NCI-H187 (cell line): ENCODE data around the gene HOXC4.
"Not testable (repeated sequence)": the region's sequence is repeated elsewhere in the genome, so short reads cannot be mapped to it uniquely, and the experiment has no call there.

Experiments used
- DNase-seq, 2 experiments: peaks; one replicate each; lab custom pipeline; 2025; lab: John Stamatoyannopoulos, UW

Gene HOXC4

GRCh38 chr12:54058128-54058768 lies 4.6 kb downstream of the HOXC4 start:
- DNase-seq, result no peak

- no peak for DNase-seq
Measured at GRCh38 chr12:54059668-54060067, 6.0 kb downstream of the HOXC4 start.

- DNase-seq, result no peak
Measured at GRCh38 chr12:54060174-54060974, 6.7 kb downstream of the HOXC4 start.

- no peak for DNase-seq
Measured at GRCh38 chr12:54060975-54061778, 7.5 kb downstream of the HOXC4 start.

- DNase-seq, result no peak
Measured at GRCh38 chr12:54065677-54066076, 12.0 kb downstream of the HOXC4 start.

GRCh38 chr12:54066408-54066807 lies 12.8 kb downstream of the HOXC4 start:
- DNase-seq, result no peak

- no peak for DNase-seq
Measured at GRCh38 chr12:54068418-54069070, 14.9 kb downstream of the HOXC4 start.

- no peak for DNase-seq
Measured at GRCh38 chr12:54071942-54072341, 18.3 kb downstream of the HOXC4 start.

GRCh38 chr12:54074308-54074707 lies 20.7 kb downstream of the HOXC4 start:
- no peak for DNase-seq

GRCh38 chr12:54075409-54075808 lies 21.8 kb downstream of the HOXC4 start:
- no peak for DNase-seq

- DNase-seq, result no peak
Measured at GRCh38 chr12:54075974-54076373, 22.3 kb downstream of the HOXC4 start.

- DNase-seq, result not testable (repeated sequence)
Measured at GRCh38 chr12:54077843-54078242, 24.2 kb downstream of the HOXC4 start.

GRCh38 chr12:54079115-54079514 lies 25.5 kb downstream of the HOXC4 start:
- not testable (repeated sequence) for DNase-seq

GRCh38 chr12:54080008-54080924 lies 26.6 kb downstream of the HOXC4 start:
- not testable (repeated sequence) for DNase-seq

GRCh38 chr12:54081053-54081514 lies 27.4 kb downstream of the HOXC4 start:
- DNase-seq, result peak in 1 of 2 experiments; percentile 10

- peak in 1 of 2 experiments; percentile 19 for DNase-seq
Measured at GRCh38 chr12:54081581-54082396, 28.2 kb downstream of the HOXC4 start.

GRCh38 chr12:54082397-54082892 lies 28.8 kb downstream of the HOXC4 start:
- no peak for DNase-seq

GRCh38 chr12:54088011-54088410 lies 34.4 kb downstream of the HOXC4 start:
- DNase-seq, result not testable (repeated sequence)

GRCh38 chr12:54089465-54089864 lies 35.8 kb downstream of the HOXC4 start:
- not testable (repeated sequence) for DNase-seq

GRCh38 chr12:54090312-54090711 lies 36.7 kb downstream of the HOXC4 start:
- DNase-seq, result not testable (repeated sequence)
